K562 treated with DMSO at 1 percent for 24 hours (cell line): ENCODE measurements around the gene PARD6B. TPM values are rescaled to one million over a fixed set of nuclear protein-coding genes. Genes with fewer than 3 reads are reported as not detected.

Source experiments
- total RNA-seq: library from RNA; unstranded; fragments of 300-600 nt; gene quantifications from 2 replicates; pipeline ENCODE4 v1.2.3, GENCODE V29; 2022; ENCODE audit warnings: low read depth; ENCODE audit not compliant: insufficient read depth

Gene PARD6B, protein sequence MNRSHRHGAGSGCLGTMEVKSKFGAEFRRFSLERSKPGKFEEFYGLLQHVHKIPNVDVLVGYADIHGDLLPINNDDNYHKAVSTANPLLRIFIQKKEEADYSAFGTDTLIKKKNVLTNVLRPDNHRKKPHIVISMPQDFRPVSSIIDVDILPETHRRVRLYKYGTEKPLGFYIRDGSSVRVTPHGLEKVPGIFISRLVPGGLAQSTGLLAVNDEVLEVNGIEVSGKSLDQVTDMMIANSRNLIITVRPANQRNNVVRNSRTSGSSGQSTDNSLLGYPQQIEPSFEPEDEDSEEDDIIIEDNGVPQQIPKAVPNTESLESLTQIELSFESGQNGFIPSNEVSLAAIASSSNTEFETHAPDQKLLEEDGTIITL
- total RNA-seq = 2.0 and 2.9 TPM in 2 replicates

DNA sequence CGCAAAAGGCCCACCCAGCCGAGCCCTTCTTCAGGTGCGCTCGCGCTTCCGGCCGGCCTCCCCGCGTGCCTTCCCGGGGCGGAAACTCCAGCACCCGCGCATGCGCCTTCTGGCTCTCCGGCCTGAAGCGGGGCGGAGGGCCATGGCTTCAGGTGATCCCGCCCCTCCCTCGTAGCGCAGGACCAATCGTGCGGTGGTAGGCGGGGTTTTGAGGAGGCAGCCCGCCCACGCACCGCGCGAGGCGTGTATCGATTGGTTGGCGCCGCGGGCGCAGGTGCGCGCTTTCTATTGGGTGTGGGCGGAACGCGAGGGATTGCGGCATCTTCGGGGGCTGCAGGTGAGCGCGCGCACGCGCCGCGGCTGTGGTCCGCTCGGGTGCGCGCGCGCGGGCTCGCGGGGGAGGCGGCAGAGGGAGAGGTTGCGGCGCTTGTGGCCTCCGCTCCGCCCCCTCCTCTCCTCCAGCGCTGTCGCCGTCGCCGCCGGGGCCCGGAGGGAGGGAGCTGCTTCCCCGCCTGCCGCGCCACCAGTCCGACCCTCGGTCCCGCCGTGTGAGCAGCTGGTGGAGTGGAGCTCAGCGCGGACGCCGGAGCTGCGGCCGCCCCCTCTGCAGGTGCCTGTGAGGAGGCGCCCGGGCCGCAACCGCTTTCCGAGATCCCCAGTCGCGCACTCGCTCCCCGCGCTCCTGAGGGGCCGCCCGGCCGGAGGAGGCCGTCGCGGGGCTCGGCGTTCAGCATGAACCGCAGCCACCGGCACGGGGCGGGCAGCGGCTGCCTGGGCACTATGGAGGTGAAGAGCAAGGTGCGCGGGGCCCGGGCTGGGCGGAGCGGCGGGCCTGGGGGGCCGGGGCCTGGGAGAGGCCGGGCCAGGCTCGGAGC, at the start of gene PARD6B:
Gene PARD6B (plus strand): TSS at position 526 of the 875 bp plus-strand sequence. CDS start 207 bp downstream, at position 733.

DNA sequence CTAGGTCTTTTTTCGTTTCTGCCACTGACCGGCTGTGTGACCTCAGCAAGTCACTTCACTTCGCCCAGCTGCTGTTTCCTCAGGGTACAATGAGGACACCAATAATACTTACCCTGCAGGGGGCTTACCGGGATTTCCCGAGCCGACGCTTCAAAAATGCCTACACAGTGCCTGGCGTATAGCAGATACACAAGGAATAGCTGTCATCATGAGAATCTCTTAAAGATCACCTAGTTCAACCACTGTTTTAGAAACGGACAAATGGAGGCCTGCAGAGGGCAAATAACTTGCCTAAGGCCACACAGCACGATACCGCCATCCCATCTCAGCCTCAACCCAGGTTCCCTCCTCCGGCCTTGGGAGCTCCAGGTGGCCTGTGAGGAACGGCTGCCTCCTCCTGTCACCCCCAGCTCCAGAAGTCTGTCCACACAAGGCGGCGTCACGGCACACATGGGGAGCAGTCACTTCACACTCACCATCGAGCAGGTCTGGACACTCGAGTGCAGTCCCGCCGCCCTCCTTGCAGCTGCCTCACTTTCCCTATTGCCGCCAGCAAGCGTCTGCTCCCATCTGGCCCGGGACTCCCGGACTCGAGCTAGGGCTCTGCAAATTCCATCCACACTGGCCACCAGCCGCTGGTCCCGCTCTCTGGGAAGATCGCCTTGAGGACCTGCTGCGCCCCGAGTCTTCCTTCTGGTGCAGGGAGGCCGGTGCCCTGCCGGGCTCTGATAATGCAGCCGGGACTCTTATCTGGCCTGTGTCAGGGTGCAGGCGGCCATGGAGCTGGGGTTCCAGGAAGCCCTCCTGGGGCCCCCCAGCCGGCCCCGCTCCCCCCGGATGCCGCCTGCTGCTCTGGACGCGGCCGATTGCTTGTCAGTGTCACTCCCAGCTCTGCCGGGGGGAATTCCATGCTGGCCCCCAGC, 40.5 kb upstream of the PARD6B start, which contains the start of gene RIPOR3:
Gene RIPOR3 (minus strand): TSS at position 893 of the 923 bp plus-strand sequence. CDS start 414 bp downstream, at position 479.

GRCh38 chr20:50794846-50795634, 63.7 kb downstream of the PARD6B start, which contains the start of gene BCAS4:
TSS of gene BCAS4 (plus strand) at chr20:50795061. CDS start at chr20:50795084, 23 bp downstream.

Other genes with a start within 250 kb of the PARD6B start
- gene PTPN1, start 221.2 kb upstream of the PARD6B start, total RNA-seq = 57.4 and 59.5 TPM in 2 replicates
- gene RIPOR3, start 40.0 kb upstream of the PARD6B start, total RNA-seq = 29.1 and 33.8 TPM in 2 replicates
- gene BCAS4, start 63.5 kb downstream of the PARD6B start, total RNA-seq = 0.81 and 2.2 TPM in 2 replicates
- 27.9 and 34.1 TPM in 2 replicates for gene ADNP, start 199.9 kb downstream of the PARD6B start, total RNA-seq
- gene DPM1, start 227.0 kb downstream of the PARD6B start, total RNA-seq = 40.7 and 49.4 TPM in 2 replicates
- 6.0 and 6.9 TPM in 2 replicates for gene MOCS3, start 227.2 kb downstream of the PARD6B start, total RNA-seq